Activated T-cell treated with anti-CD3 and anti-CD28 coated beads, Interleukin-2, amount 50 U/mL, for 72 hours (primary cell): ENCODE data around the gene TYW1B. TPM values are rescaled to one million over a fixed set of nuclear protein-coding genes. Genes with fewer than 3 reads are reported as not detected.
A peak's percentile ranks its signal among the peaks of the same experiment; 100 is the strongest.
"Not testable (repeated sequence)": the region's sequence is repeated elsewhere in the genome, so short reads cannot be mapped to it uniquely, and the experiment has no call there.

Experiments
- ATAC-seq, 2 donors: fragments of 150-1000 bp; cut with Tn5 transposase; replicated peaks in 1 of 2; 2 replicates each; pipeline ENCODE4 v1.10.0; 2021; ENCODE audit warnings: moderate library complexity in 2 of 2, mild to moderate bottlenecking in 1 of 2
- DNase-seq, 2 donors: peaks; one replicate each; pipeline ENCODE4 v3.0.0; 2021 to 2022; ENCODE audit warnings: mixed read lengths in 1 of 2
- H3K27ac Mint-ChIP-seq: one replicate; pipeline ENCODE4 v1.8.0; 2022; ENCODE audit warnings: mild to moderate bottlenecking, moderate library complexity, mixed read lengths
- H3K27me3 Mint-ChIP-seq: one replicate; pipeline ENCODE4 v1.8.0; 2022; ENCODE audit warnings: low read depth, mixed read lengths
- H3K36me3 Mint-ChIP-seq, 2 donors: one replicate each; pipeline ENCODE4 v1.8.0; 2022; ENCODE audit warnings: mixed read lengths in 2 of 2, mild to moderate bottlenecking in 1 of 2; ENCODE audit not compliant: insufficient read depth in 2 of 2
- H3K4me1 Mint-ChIP-seq: one replicate; pipeline ENCODE4 v1.8.0; 2022; ENCODE audit warnings: low read depth, mixed read lengths
- H3K4me3 Mint-ChIP-seq, 2 donors: one replicate each; pipeline ENCODE4 v1.8.0; 2022; ENCODE audit warnings: mild to moderate bottlenecking in 2 of 2, mixed read lengths in 2 of 2, moderate library complexity in 2 of 2
- H3K9me3 Mint-ChIP-seq, 2 donors: one replicate each; pipeline ENCODE4 v1.8.0; 2022; ENCODE audit warnings: mixed read lengths in 2 of 2
- total RNA-seq, 2 donors: library from RNA; stranded (reverse); gene quantifications; one replicate each; pipeline ENCODE4 v1.2.3, GENCODE V29; 2022

TYW1B gene
- 1 to 10 TPM; 1.5 to 4.7 TPM for total RNA-seq

GRCh38 chr7:72827839-72828591 lies at the start of gene TYW1B:
TSS of gene TYW1B (minus strand) at chr7:72828200. CDS start at chr7:72828075, 125 bp downstream.
- peaks cover 35% of the 10 kb centered on the region for H3K4me1 Mint-ChIP-seq
- peak within 1 kb of the TSS; percentile 92 to 95 for H3K4me3 Mint-ChIP-seq
- H3K36me3 Mint-ChIP-seq, result peaks cover 8 to 15% of the 10 kb centered on the region in 2 donors
- peak within 1 kb of the TSS; percentile 94 for H3K27ac Mint-ChIP-seq
- not testable (repeated sequence) for H3K9me3 Mint-ChIP-seq, H3K27me3 Mint-ChIP-seq
- DNase-seq (peak; percentile 98), ATAC-seq (peak; percentile 90)

GRCh38 chr7:72867591-72867990 lies 39.6 kb upstream of the TYW1B start:
- H3K4me1 Mint-ChIP-seq, H3K27me3 Mint-ChIP-seq, H3K36me3 Mint-ChIP-seq, H3K9me3 Mint-ChIP-seq, DNase-seq, H3K4me3 Mint-ChIP-seq, H3K27ac Mint-ChIP-seq, ATAC-seq: not testable (repeated sequence)

- not testable (repeated sequence) for H3K36me3 Mint-ChIP-seq, H3K27ac Mint-ChIP-seq, ATAC-seq, H3K4me3 Mint-ChIP-seq, H3K4me1 Mint-ChIP-seq, H3K27me3 Mint-ChIP-seq, DNase-seq, H3K9me3 Mint-ChIP-seq
Measured at GRCh38 chr7:72858846-72859400, 30.9 kb upstream of the TYW1B start.

- ATAC-seq, H3K36me3 Mint-ChIP-seq, H3K27ac Mint-ChIP-seq, H3K4me3 Mint-ChIP-seq, DNase-seq, H3K27me3 Mint-ChIP-seq, H3K9me3 Mint-ChIP-seq, H3K4me1 Mint-ChIP-seq: not testable (repeated sequence)
Measured at GRCh38 chr7:72857925-72858324, 29.9 kb upstream of the TYW1B start.

GRCh38 chr7:72855261-72855660 lies 27.3 kb upstream of the TYW1B start:
- H3K27me3 Mint-ChIP-seq, H3K4me3 Mint-ChIP-seq, DNase-seq, ATAC-seq, H3K36me3 Mint-ChIP-seq, H3K4me1 Mint-ChIP-seq, H3K9me3 Mint-ChIP-seq, H3K27ac Mint-ChIP-seq: not testable (repeated sequence)

GRCh38 chr7:72852937-72853336 lies 24.9 kb upstream of the TYW1B start:
- not testable (repeated sequence) for H3K27me3 Mint-ChIP-seq, DNase-seq, H3K4me3 Mint-ChIP-seq, ATAC-seq, H3K36me3 Mint-ChIP-seq, H3K4me1 Mint-ChIP-seq, H3K9me3 Mint-ChIP-seq, H3K27ac Mint-ChIP-seq

- not testable (repeated sequence) for ATAC-seq, H3K27ac Mint-ChIP-seq, DNase-seq, H3K36me3 Mint-ChIP-seq, H3K9me3 Mint-ChIP-seq, H3K4me3 Mint-ChIP-seq, H3K4me1 Mint-ChIP-seq, H3K27me3 Mint-ChIP-seq
Measured at GRCh38 chr7:72850746-72851145, 22.7 kb upstream of the TYW1B start.

- not testable (repeated sequence) for H3K4me3 Mint-ChIP-seq, H3K27ac Mint-ChIP-seq, H3K27me3 Mint-ChIP-seq, H3K4me1 Mint-ChIP-seq, DNase-seq, ATAC-seq
- peaks cover 4 to 12% of the 10 kb centered on the region in 2 donors for H3K9me3 Mint-ChIP-seq
- H3K36me3 Mint-ChIP-seq, result peaks cover 9 to 15% of the 10 kb centered on the region in 2 donors
Measured at GRCh38 chr7:72844146-72844545, 16.1 kb upstream of the TYW1B start.

- not testable (repeated sequence) for ATAC-seq, H3K27ac Mint-ChIP-seq, DNase-seq, H3K27me3 Mint-ChIP-seq, H3K4me3 Mint-ChIP-seq, H3K4me1 Mint-ChIP-seq
- H3K36me3 Mint-ChIP-seq, result peaks cover 10 to 15% of the 10 kb centered on the region in 2 donors
- peaks cover 4 to 12% of the 10 kb centered on the region in 2 donors for H3K9me3 Mint-ChIP-seq
Measured at GRCh38 chr7:72843166-72843565, 15.2 kb upstream of the TYW1B start.

GRCh38 chr7:72840966-72841511 lies 13.0 kb upstream of the TYW1B start:
- H3K27ac Mint-ChIP-seq, ATAC-seq, H3K27me3 Mint-ChIP-seq, H3K4me1 Mint-ChIP-seq, H3K4me3 Mint-ChIP-seq, DNase-seq: not testable (repeated sequence)
- Mint-ChIP-seq H3K36me3 (peaks cover 10 to 24% of the 10 kb centered on the region in 2 donors), H3K9me3 (peaks cover 4 to 12% of the 10 kb centered on the region in 2 donors)

GRCh38 chr7:72838315-72838714 lies 10.3 kb upstream of the TYW1B start:
- H3K4me3 Mint-ChIP-seq, H3K4me1 Mint-ChIP-seq, DNase-seq, ATAC-seq, H3K27me3 Mint-ChIP-seq, H3K27ac Mint-ChIP-seq: not testable (repeated sequence)
- Mint-ChIP-seq H3K36me3 (peaks cover 10 to 32% of the 10 kb centered on the region in 2 donors), H3K9me3 (peaks cover 4 to 12% of the 10 kb centered on the region in 2 donors)

- ATAC-seq, H3K27ac Mint-ChIP-seq, H3K4me3 Mint-ChIP-seq, DNase-seq, H3K27me3 Mint-ChIP-seq: not testable (repeated sequence)
- H3K4me1 Mint-ChIP-seq, result peaks cover 14% of the 10 kb centered on the region
- peaks cover 4 to 12% of the 10 kb centered on the region in 2 donors for H3K9me3 Mint-ChIP-seq
- H3K36me3 Mint-ChIP-seq, result peaks cover 13 to 40% of the 10 kb centered on the region in 2 donors
Measured at GRCh38 chr7:72837291-72837690, 9.3 kb upstream of the TYW1B start.

GRCh38 chr7:72830567-72830966 lies 2.6 kb upstream of the TYW1B start:
- DNase-seq, H3K9me3 Mint-ChIP-seq, H3K27me3 Mint-ChIP-seq, ATAC-seq: not testable (repeated sequence)
- peaks cover 9 to 26% of the 10 kb centered on the region in 2 donors for H3K36me3 Mint-ChIP-seq
- H3K27ac Mint-ChIP-seq, result peak overlapping the region; percentile 97
- H3K4me1 Mint-ChIP-seq, result peaks cover 34% of the 10 kb centered on the region
- peak overlapping the region; percentile 92 to 95 for H3K4me3 Mint-ChIP-seq
